ENCODE results near the gene MON1B.

- no peak for TF ChIP-seq YY1 (IDR thresholded peaks at IDR 0.05; ENCODE audit: insufficient read depth, insufficient read length)
- no peak for TF ChIP-seq ZNF274 (IDR thresholded peaks at IDR 0.05; ENCODE audit: low read depth, low read length)
These were observed 43.0 kb downstream of the MON1B start for GRCh38 chr16:77233799-77234519.
